WTC11 (cell line): ENCODE data around the gene ANTKMT. TPM values are rescaled to one million over a fixed set of nuclear protein-coding genes. Genes with fewer than 3 reads are reported as not detected.

Experiments
- ATAC-seq: fragments of 200-7000 bp; cut with Tn5 transposase; 2 replicates; pipeline ENCODE4 v1.10.0; 2021; ENCODE audit warnings: mild to moderate bottlenecking, moderate library complexity
- CTCF ChIA-PET: fragments of 300-600 bp; sonication (Branson Sonifier 250); formaldehyde crosslinking; loops from one replicate; lab custom pipeline; 2021; ENCODE audit warnings: antibody characterized with exemption; lab: Charles Lee
- POLR2A ChIA-PET: fragments of 350-600 bp; sonication (Branson Sonifier 250); formaldehyde crosslinking; loops from one replicate; lab custom pipeline; 2021; ENCODE audit warnings: antibody characterized with exemption; lab: Charles Lee
- DNase-seq: peaks from one replicate; pipeline ENCODE4 v3.0.0; 2021; ENCODE audit warnings: low spot score
- H3K27ac Mint-ChIP-seq: 2 replicates; pipeline ENCODE4 v1.8.0; 2021; ENCODE audit warnings: mixed read lengths
- H3K27me3 Mint-ChIP-seq: 2 replicates; pipeline ENCODE4 v1.8.0; 2021; ENCODE audit warnings: low read depth, mild to moderate bottlenecking, moderate library complexity, mixed read lengths
- H3K36me3 Mint-ChIP-seq: 2 replicates; pipeline ENCODE4 v1.8.0; 2021; ENCODE audit warnings: mixed read lengths
- H3K4me1 Mint-ChIP-seq: 2 replicates; pipeline ENCODE4 v1.8.0; 2022; ENCODE audit warnings: mixed read lengths
- H3K4me3 Mint-ChIP-seq: 2 replicates; pipeline ENCODE4 v1.8.0; 2021; ENCODE audit warnings: mild to moderate bottlenecking, moderate library complexity, mixed read lengths
- H3K9me3 Mint-ChIP-seq: 2 replicates; pipeline ENCODE4 v1.8.0; 2021; ENCODE audit warnings: mixed read lengths
- ESRRA ChIP-seq: sonication (generic); formaldehyde crosslinking; IDR thresholded peaks from 2 replicates; pipeline ENCODE4 v1.8.1; 2022; ENCODE audit warnings: mild to moderate bottlenecking, missing genetic modification reagents, borderline replicate concordance
- GTF2I ChIP-seq: fragments of 250-450 bp; sonication (Bioruptor Pico); conservative IDR thresholded peaks from 2 replicates; pipeline ENCODE4 v1.4.0; 2021; ENCODE audit warnings: mild to moderate bottlenecking
- IRF2 ChIP-seq: sonication (generic); formaldehyde crosslinking; IDR thresholded peaks from 2 replicates; pipeline ENCODE4 v1.8.0; 2022; ENCODE audit warnings: low read depth, missing genetic modification reagents, borderline replicate concordance
- NFE2L1 ChIP-seq: sonication (generic); formaldehyde crosslinking; IDR thresholded peaks from 2 replicates; pipeline ENCODE4 v1.8.1; 2023; ENCODE audit warnings: missing genetic modification reagents
- SOX15 ChIP-seq: fragments of 250-450 bp; sonication (Bioruptor Pico); IDR thresholded peaks from 2 replicates; pipeline ENCODE4 v1.9.0; 2021; ENCODE audit warnings: mild to moderate bottlenecking
- SP1 ChIP-seq: sonication (generic); formaldehyde crosslinking; conservative IDR thresholded peaks from 2 replicates; pipeline ENCODE4 v1.8.1; 2022; ENCODE audit warnings: missing genetic modification reagents
- ZNF396 ChIP-seq: fragments of 250-450 bp; sonication (Bioruptor Pico); IDR thresholded peaks from 2 replicates; pipeline ENCODE4 v1.8.0; 2021; ENCODE audit warnings: mild to moderate bottlenecking, moderate library complexity, borderline replicate concordance
- total RNA-seq: library from RNA; stranded (reverse); gene quantifications from 3 replicates; pipeline ENCODE4 v1.2.3, GENCODE V29; 2021
- TF ChIP-seq, protein P1 (sequence below): sonication (generic); formaldehyde crosslinking; IDR thresholded peaks from 2 replicates; pipeline ENCODE4 v1.8.1; 2022; ENCODE audit warnings: low read depth, mild to moderate bottlenecking, moderate library complexity, missing genetic modification reagents, borderline replicate concordance
- TF ChIP-seq, protein P2 (sequence below): sonication (generic); formaldehyde crosslinking; IDR thresholded peaks from 2 replicates; pipeline ENCODE4 v1.8.0; 2023; ENCODE audit warnings: missing genetic modification reagents, mild to moderate bottlenecking, borderline replicate concordance
- TF ChIP-seq, protein P3 (sequence below): sonication (generic); formaldehyde crosslinking; conservative IDR thresholded peaks from 2 replicates; pipeline ENCODE4 v1.8.1; 2022; ENCODE audit warnings: mild to moderate bottlenecking, missing genetic modification reagents
- TF ChIP-seq, protein P4 (sequence below): fragments of 250-450 bp; sonication (Bioruptor Pico); IDR thresholded peaks from 2 replicates; pipeline ENCODE4 v1.8.0; 2021; ENCODE audit warnings: mild to moderate bottlenecking

The ANTKMT gene
- total RNA-seq, 1 experiment from 2014 or later, result 40.6 TPM

DNA sequence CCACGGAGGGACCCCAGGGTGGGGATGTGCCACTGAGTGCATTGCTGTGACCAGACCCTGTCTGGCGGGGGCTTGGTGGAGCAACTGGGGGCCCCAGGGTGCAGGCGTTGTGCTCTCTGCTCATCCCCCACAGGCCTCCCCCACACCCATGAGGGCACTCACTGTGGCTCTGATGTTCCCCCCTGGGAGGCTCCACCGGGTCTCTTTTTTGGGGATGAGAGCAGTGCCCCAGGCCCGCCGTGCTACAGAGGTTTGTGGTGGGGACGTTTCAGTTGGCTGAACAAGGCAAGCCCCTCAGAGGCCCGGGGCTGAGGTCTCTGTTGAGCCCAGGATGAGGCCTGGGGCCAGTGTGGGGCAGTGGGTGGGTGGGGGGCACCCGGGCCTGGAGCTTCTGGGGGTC lies 2.7 kb downstream of the ANTKMT start:
- no peak for ATAC-seq
- H3K4me1 Mint-ChIP-seq, result peaks cover 9% of the 10 kb centered on the region
- H3K9me3 Mint-ChIP-seq, result no peaks in the 10 kb centered on the region
- H3K36me3 Mint-ChIP-seq, result no peaks in the 10 kb centered on the region; the same call in 1 of the 2 replicates
- no peak for DNase-seq
- no peak overlapping the region for H3K27ac Mint-ChIP-seq
- POLR2A ChIA-PET, result no interaction called here
- no peak overlapping the region for H3K4me3 Mint-ChIP-seq
- CTCF ChIA-PET, result interaction anchor here (0.8 to 6.9 kb wide), 2 partner anchors 9 to 10 kb away, joined by 4 to 90 read pairs; partner anchors contain the start of gene METRN
- TF ChIP-seq, protein P1, sequence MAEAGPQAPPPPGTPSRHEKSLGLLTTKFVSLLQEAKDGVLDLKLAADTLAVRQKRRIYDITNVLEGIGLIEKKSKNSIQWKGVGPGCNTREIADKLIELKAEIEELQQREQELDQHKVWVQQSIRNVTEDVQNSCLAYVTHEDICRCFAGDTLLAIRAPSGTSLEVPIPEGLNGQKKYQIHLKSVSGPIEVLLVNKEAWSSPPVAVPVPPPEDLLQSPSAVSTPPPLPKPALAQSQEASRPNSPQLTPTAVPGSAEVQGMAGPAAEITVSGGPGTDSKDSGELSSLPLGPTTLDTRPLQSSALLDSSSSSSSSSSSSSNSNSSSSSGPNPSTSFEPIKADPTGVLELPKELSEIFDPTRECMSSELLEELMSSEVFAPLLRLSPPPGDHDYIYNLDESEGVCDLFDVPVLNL (CRISPR knock-in tag), result no peak
- no peak for TF ChIP-seq SOX15 (CRISPR knock-in tag)
- TF ChIP-seq, protein P2, sequence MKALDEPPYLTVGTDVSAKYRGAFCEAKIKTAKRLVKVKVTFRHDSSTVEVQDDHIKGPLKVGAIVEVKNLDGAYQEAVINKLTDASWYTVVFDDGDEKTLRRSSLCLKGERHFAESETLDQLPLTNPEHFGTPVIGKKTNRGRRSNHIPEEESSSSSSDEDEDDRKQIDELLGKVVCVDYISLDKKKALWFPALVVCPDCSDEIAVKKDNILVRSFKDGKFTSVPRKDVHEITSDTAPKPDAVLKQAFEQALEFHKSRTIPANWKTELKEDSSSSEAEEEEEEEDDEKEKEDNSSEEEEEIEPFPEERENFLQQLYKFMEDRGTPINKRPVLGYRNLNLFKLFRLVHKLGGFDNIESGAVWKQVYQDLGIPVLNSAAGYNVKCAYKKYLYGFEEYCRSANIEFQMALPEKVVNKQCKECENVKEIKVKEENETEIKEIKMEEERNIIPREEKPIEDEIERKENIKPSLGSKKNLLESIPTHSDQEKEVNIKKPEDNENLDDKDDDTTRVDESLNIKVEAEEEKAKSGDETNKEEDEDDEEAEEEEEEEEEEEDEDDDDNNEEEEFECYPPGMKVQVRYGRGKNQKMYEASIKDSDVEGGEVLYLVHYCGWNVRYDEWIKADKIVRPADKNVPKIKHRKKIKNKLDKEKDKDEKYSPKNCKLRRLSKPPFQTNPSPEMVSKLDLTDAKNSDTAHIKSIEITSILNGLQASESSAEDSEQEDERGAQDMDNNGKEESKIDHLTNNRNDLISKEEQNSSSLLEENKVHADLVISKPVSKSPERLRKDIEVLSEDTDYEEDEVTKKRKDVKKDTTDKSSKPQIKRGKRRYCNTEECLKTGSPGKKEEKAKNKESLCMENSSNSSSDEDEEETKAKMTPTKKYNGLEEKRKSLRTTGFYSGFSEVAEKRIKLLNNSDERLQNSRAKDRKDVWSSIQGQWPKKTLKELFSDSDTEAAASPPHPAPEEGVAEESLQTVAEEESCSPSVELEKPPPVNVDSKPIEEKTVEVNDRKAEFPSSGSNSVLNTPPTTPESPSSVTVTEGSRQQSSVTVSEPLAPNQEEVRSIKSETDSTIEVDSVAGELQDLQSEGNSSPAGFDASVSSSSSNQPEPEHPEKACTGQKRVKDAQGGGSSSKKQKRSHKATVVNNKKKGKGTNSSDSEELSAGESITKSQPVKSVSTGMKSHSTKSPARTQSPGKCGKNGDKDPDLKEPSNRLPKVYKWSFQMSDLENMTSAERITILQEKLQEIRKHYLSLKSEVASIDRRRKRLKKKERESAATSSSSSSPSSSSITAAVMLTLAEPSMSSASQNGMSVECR, result no peak
- no peak for TF ChIP-seq ZNF396 (CRISPR knock-in tag)
- TF ChIP-seq GTF2I (CRISPR knock-in tag), result no peak
- TF ChIP-seq, protein P3, sequence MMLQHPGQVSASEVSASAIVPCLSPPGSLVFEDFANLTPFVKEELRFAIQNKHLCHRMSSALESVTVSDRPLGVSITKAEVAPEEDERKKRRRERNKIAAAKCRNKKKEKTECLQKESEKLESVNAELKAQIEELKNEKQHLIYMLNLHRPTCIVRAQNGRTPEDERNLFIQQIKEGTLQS (CRISPR knock-in tag), result no peak
- TF ChIP-seq NFE2L1 (CRISPR knock-in tag), result no peak
- no peak for TF ChIP-seq IRF2
- H3K27me3 Mint-ChIP-seq, result peaks cover 9% of the 10 kb centered on the region

DNA sequence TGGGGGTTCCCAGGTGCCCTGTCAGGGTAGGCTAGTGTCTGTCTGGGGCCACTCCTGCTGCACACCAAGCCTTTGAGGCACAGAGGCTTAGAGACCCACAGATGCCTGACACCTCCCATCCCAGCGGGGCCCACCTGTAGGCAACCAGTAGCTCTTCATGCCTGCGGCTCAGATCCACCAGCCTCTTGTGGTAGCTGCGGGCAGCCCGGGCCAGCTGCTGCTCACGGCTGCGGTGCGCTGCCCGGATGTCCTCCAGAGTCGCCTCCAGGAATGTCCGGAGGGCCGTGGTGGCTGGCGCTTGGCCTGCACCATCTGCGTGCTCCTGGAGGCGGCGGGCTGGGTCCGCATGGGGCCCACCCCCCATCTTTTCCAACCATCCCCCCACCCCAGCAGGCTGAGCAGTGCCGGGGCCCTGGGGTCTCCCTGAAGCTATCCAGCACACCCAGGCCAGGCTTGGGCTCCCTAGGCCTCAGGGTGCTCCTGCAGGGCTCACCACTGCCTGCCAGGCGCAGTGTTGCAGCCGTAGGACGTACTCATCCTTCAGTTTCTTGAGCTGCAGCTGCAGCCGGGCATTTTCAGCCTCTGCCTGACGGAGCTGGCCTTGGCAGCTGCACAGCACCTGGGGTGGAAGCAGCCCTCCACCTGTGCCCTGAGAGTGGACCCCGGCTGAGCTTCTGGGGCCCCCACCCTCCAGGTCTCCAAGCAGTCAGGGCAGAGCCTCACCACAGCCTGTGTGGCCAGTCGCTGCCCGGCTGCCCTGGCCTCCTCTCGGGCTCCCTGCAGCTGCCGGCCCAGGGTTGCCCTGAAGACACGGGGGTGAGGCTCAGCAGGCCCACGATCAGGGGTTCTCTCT lies 3.5 kb downstream of the ANTKMT start:
- POLR2A ChIA-PET, result interaction anchor here (0.6 kb wide), 1 partner anchor 13 kb away, joined by 3 read pairs; no protein-coding TSS in a partner anchor
- DNase-seq, result no peak

More for the DNA sequence above, 3.5 kb downstream of the ANTKMT start:
- Mint-ChIP-seq H3K4me3 (no peak overlapping the region), H3K4me1 (peaks cover 4% of the 10 kb centered on the region), H3K9me3 (no peaks in the 10 kb centered on the region), H3K27me3 (peaks cover 2% of the 10 kb centered on the region; the same call in 1 of the 2 replicates), H3K36me3 (no peaks in the 10 kb centered on the region; the same call in 1 of the 2 replicates)
- CTCF ChIA-PET, result interaction anchor here (0.8 to 6.9 kb wide), 2 partner anchors 9 to 11 kb away, joined by 4 to 90 read pairs; partner anchors contain the start of gene METRN
- TF ChIP-seq, protein P4, sequence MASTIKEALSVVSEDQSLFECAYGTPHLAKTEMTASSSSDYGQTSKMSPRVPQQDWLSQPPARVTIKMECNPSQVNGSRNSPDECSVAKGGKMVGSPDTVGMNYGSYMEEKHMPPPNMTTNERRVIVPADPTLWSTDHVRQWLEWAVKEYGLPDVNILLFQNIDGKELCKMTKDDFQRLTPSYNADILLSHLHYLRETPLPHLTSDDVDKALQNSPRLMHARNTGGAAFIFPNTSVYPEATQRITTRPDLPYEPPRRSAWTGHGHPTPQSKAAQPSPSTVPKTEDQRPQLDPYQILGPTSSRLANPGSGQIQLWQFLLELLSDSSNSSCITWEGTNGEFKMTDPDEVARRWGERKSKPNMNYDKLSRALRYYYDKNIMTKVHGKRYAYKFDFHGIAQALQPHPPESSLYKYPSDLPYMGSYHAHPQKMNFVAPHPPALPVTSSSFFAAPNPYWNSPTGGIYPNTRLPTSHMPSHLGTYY, result no peak
- TF ChIP-seq, protein P1 (CRISPR knock-in tag), result no peak
- TF ChIP-seq ESRRA (CRISPR knock-in tag) (no peak), SP1 (CRISPR knock-in tag) (no peak)
- TF ChIP-seq, all 79 proteins: peak for 0
- H3K27ac Mint-ChIP-seq, result no peak overlapping the region
- no peak for ATAC-seq
